Measurements from ENCODE around the gene PATZ1. TPM values are rescaled to one million over a fixed set of nuclear protein-coding genes. Genes with fewer than 3 reads are reported as not detected.
A peak's percentile ranks its signal among the peaks of the same experiment; 100 is the strongest.

The PATZ1 gene
- total RNA-seq, 4 donors from 2014 or later, result 27.1 to 33.5 (median 31.3) TPM

DNA sequence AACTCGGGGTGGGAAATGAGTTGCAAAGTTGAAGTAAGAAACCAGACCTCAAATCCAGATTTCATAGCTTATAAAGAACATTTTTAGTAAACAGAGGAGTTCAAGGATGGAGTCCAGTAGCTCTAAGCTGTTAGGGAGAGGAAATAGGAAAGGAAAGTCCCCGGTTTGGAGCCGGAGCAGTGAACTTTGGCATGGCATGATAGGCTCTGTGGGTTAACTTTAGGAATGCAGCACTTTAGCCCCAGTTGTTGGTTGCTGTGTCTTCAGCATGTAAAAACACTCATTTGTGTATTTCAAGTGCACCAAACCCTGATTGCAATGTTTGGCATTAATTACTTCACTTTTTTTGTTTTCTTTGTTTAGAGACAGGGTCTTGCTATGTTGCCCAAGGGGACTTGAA lies 45.2 kb downstream of the PATZ1 start:
- 55 to 63% methylated on average over 3 of the region's 3 CpGs for WGBS, 2 donors
- TF ChIP-seq, protein P1, sequence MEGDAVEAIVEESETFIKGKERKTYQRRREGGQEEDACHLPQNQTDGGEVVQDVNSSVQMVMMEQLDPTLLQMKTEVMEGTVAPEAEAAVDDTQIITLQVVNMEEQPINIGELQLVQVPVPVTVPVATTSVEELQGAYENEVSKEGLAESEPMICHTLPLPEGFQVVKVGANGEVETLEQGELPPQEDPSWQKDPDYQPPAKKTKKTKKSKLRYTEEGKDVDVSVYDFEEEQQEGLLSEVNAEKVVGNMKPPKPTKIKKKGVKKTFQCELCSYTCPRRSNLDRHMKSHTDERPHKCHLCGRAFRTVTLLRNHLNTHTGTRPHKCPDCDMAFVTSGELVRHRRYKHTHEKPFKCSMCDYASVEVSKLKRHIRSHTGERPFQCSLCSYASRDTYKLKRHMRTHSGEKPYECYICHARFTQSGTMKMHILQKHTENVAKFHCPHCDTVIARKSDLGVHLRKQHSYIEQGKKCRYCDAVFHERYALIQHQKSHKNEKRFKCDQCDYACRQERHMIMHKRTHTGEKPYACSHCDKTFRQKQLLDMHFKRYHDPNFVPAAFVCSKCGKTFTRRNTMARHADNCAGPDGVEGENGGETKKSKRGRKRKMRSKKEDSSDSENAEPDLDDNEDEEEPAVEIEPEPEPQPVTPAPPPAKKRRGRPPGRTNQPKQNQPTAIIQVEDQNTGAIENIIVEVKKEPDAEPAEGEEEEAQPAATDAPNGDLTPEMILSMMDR (IDR thresholded peaks at IDR 0.05), result no peak
- TF ChIP-seq POLR2A (IDR thresholded peaks at IDR 0.05), result no peak
- no peak for TF ChIP-seq EP300 (IDR thresholded peaks at IDR 0.05)
- Histone ChIP-seq H3K27ac (no peak overlapping the region), H3K9me3 (no peaks in the 10 kb centered on the region), H3K4me3 (no peak overlapping the region), H3K4me1 (peaks cover 0 to 18% (median 12%) of the 10 kb centered on the region in 4 donors), H3K27me3 (no peaks in the 10 kb centered on the region), H3K36me3 (no peaks in the 10 kb centered on the region)
- no peak for DNase-seq (ENCODE audit: low spot score in 2 of 2)

DNA sequence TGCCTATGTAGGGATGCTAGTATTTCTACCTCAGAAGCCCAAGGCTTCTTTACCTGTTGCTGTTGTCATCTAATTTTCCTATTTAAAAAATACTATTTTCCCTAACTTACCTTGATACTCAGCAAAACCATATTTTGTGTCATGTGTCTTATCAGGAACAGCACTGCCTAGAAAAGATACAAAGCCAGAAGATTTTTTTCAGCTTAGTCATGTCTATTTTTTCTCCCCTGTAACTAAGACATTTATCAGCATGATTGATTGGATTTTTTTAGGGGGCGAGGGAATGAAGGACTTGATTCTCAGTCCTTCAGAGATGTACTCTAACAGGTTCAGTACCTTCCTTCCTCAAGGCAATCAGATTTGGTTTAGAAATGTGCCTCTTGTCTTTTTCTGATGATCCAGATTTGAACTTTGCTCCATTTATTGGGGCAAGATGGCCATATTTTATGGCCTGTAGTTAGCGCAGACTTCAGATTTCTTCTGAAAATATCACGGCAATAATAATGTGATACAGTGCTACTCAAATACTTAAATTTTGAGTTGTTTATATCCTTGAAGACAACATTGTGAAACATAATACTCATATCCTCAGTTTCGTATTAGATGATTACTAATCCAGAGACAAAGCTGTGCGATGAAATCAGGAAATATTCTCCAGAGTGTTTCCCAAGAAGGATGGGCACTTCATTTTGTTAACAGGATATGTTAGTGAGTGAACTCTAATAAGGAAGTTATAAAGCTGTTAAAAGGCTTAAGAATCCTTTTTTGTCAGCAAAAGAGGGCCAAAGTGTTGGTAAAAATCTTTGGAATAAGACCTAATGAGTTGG lies 50.1 kb downstream of the PATZ1 start:
- Histone ChIP-seq H3K27ac (peak overlapping the region; percentile 58 to 97 (median 76)), H3K9me3 (no peaks in the 10 kb centered on the region), H3K4me3 (peak overlapping the region in 1 of 4 donors; percentile 10), H3K27me3 (no peaks in the 10 kb centered on the region), H3K4me1 (peaks cover 0 to 47% (median 26%) of the 10 kb centered on the region in 4 donors), H3K36me3 (no peaks in the 10 kb centered on the region)
- TF ChIP-seq, protein P1 (IDR thresholded peaks at IDR 0.05), result no peak
- no peak for TF ChIP-seq POLR2A (IDR thresholded peaks at IDR 0.05)
- TF ChIP-seq EP300 (IDR thresholded peaks at IDR 0.05), result peak in 1 of 2 donors; percentile 62
- 40 to 47% methylated on average over 5 of the region's 5 CpGs for WGBS, 2 donors
- DNase-seq (ENCODE audit: low spot score in 2 of 2), result no peak

DNA sequence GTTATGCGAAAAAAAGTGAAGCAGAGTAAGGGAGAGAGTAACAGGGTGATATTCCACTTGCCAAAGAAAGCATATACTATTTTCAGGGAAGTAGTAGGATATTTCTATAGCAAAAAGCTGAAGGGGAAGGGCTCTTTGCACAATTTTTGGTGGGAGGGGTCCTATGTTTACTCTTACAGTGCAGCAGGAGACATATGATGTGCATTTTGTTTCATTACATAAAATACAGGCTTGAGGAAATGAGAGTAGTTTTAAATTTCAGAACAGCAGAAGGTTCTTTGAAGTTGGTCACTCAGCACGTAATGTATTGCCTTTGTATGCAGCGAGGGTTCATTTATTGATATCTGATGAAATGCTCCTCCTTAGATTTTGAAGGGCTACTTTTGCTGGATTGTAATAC lies 50.8 kb downstream of the PATZ1 start:
- Histone ChIP-seq H3K4me3 (no peak overlapping the region), H3K27me3 (no peaks in the 10 kb centered on the region), H3K4me1 (peaks cover 0 to 47% (median 26%) of the 10 kb centered on the region in 4 donors), H3K9me3 (no peaks in the 10 kb centered on the region), H3K27ac (peak overlapping the region; percentile 58 to 97 (median 76)), H3K36me3 (no peaks in the 10 kb centered on the region)
- no peak for DNase-seq (ENCODE audit: low spot score in 2 of 2)
- TF ChIP-seq EP300 (IDR thresholded peaks at IDR 0.05) (no peak), POLR2A (IDR thresholded peaks at IDR 0.05) (no peak)
- TF ChIP-seq, protein P1 (IDR thresholded peaks at IDR 0.05), result no peak
- WGBS, 2 donors, result 88% methylated on average over 3 of the region's 3 CpGs

DNA sequence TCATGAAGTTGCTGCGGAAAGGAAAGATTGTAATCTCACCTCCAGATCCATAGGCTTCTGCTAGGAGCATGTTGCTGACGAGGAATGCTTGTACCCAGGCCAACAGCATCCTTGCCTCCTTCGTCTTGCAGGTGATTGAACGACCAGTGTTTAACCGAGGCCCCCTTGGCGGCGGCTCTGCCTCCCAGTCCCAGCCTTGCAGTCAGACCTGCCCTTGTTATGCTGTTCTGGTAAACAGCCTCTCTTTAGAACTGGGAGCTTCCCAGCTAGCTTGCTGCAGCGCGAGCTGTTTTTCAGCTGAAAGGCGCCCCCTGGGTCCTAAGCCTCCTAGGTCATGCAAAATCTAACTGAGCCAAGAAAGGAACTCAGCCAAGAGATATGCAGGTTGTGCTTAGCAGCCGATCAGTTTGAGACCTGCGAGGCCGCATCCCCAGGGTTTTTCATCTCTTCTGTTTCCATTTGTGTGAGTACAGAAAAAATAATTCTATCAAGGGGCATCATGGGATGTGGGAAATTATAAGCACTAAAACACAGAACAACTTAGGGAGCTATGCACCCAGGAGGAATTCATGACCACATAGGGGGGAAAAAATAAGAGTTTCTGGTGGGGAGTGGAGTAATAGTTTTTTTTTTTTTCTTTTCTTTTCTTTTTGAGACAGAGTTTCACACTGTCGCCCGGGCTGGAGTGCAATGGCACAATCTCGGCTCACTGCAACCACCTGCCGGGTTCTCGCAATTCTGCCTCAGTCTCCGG lies 53.7 kb downstream of the PATZ1 start, which contains the start of gene PIK3IP1:
TSS of gene PIK3IP1 (minus strand) at position 253 of the 754 bp plus-strand sequence. CDS start at position 109, 144 bp downstream.
- H3K27ac ChIP-seq, result peak within 1 kb of the TSS; percentile 92 to 99 (median 98)
- TF ChIP-seq POLR2A (IDR thresholded peaks at IDR 0.05) (peak; percentile 90 to 95), EP300 (IDR thresholded peaks at IDR 0.05) (peak; percentile 84 to 99)
- TF ChIP-seq, protein P1 (IDR thresholded peaks at IDR 0.05), result peak; percentile 50 to 74 (median 63)
- 19 to 20% methylated on average over 19 of the region's 19 CpGs for WGBS, 2 donors
- DNase-seq (ENCODE audit: low spot score in 2 of 2), result peak; percentile 88 to 91
- peaks cover 0 to 22% (median 19%) of the 10 kb centered on the region in 3 donors for H3K36me3 ChIP-seq
- peaks cover 0 to 73% (median 52%) of the 10 kb centered on the region in 4 donors for H3K4me1 ChIP-seq
- H3K27me3 ChIP-seq, result no peaks in the 10 kb centered on the region
- H3K4me3 ChIP-seq, result peak within 1 kb of the TSS; percentile 53 to 96 (median 84)
- H3K9me3 ChIP-seq, result no peaks in the 10 kb centered on the region

Measured in tibial nerve (tissue), 4 donors.